Activated T-helper 1 cell treated with anti-CD3 and anti-CD28 coated beads, Interleukin-2, amount 50 U/mL, for 16 hours (primary cell): ENCODE data around the gene MROH2B.

ENCODE experiments used
- DNase-seq, 2 donors: peaks; one replicate each; pipeline ENCODE4 v3.0.0-alpha.2; 2020; ENCODE audit warnings: low read depth in 1 of 2, low spot score in 1 of 2

MROH2B gene

GRCh38 chr5:41071242-41071641, at the start of gene MROH2B:
MROH2B (minus strand) TSS chr5:41071342; CDS start chr5:41070852, 490 bp downstream.
- DNase-seq, result no peak

- DNase-seq, result no peak
Observed at GRCh38 chr5:41120600-41120999, 49.5 kb upstream of the MROH2B start.

- no peak for DNase-seq
Observed at GRCh38 chr5:41118177-41118576, 47.0 kb upstream of the MROH2B start.

GRCh38 chr5:41115281-41115680, 44.1 kb upstream of the MROH2B start:
- DNase-seq, result no peak

GRCh38 chr5:41112486-41113455, 41.6 kb upstream of the MROH2B start:
- DNase-seq, result no peak

GRCh38 chr5:41109186-41109585, 38.0 kb upstream of the MROH2B start:
- no peak for DNase-seq

GRCh38 chr5:41102341-41102740, 31.2 kb upstream of the MROH2B start:
- DNase-seq, result no peak

- DNase-seq, result no peak
Observed at GRCh38 chr5:41097642-41098041, 26.5 kb upstream of the MROH2B start.

GRCh38 chr5:41095324-41096101, 24.4 kb upstream of the MROH2B start:
- DNase-seq, result no peak

- no peak for DNase-seq
Observed at GRCh38 chr5:41094871-41095270, 23.7 kb upstream of the MROH2B start.

- DNase-seq, result no peak
Observed at GRCh38 chr5:41093803-41094202, 22.7 kb upstream of the MROH2B start.

GRCh38 chr5:41087461-41087860, 16.3 kb upstream of the MROH2B start:
- no peak for DNase-seq

- DNase-seq, result no peak
Observed at GRCh38 chr5:41083306-41083705, 12.2 kb upstream of the MROH2B start.

GRCh38 chr5:41071975-41072374, 833 bp upstream of the MROH2B start:
- DNase-seq, result no peak

GRCh38 chr5:41067714-41068568, 3.2 kb downstream of the MROH2B start:
- DNase-seq, result no peak

GRCh38 chr5:41065691-41066335, 5.3 kb downstream of the MROH2B start:
- DNase-seq, result no peak

GRCh38 chr5:41057940-41058339, 13.2 kb downstream of the MROH2B start:
- DNase-seq, result no peak

GRCh38 chr5:41057231-41057630, 13.9 kb downstream of the MROH2B start:
- no peak for DNase-seq

GRCh38 chr5:41048986-41049385, 22.2 kb downstream of the MROH2B start:
- DNase-seq, result no peak

- no peak for DNase-seq
Observed at GRCh38 chr5:41043109-41043747, 27.9 kb downstream of the MROH2B start.
